Measurements from ENCODE around the gene NPSR1.
"Not testable (repeated sequence)": the region's sequence is repeated elsewhere in the genome, so short reads cannot be mapped to it uniquely, and the experiment has no call there.

NPSR1 gene, protein sequence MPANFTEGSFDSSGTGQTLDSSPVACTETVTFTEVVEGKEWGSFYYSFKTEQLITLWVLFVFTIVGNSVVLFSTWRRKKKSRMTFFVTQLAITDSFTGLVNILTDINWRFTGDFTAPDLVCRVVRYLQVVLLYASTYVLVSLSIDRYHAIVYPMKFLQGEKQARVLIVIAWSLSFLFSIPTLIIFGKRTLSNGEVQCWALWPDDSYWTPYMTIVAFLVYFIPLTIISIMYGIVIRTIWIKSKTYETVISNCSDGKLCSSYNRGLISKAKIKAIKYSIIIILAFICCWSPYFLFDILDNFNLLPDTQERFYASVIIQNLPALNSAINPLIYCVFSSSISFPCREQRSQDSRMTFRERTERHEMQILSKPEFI

GRCh38 chr7:34657632-34658268, at the start of gene NPSR1:
Gene NPSR1 (plus strand): TSS chr7:34658218. CDS start chr7:34658413, 195 bp downstream.
- no peak for DNase-seq

GRCh38 chr7:34612661-34613060, 45.4 kb upstream of the NPSR1 start:
- no peak for DNase-seq

- DNase-seq = no peak
Observed at GRCh38 chr7:34620425-34620824, 37.6 kb upstream of the NPSR1 start.

DNA sequence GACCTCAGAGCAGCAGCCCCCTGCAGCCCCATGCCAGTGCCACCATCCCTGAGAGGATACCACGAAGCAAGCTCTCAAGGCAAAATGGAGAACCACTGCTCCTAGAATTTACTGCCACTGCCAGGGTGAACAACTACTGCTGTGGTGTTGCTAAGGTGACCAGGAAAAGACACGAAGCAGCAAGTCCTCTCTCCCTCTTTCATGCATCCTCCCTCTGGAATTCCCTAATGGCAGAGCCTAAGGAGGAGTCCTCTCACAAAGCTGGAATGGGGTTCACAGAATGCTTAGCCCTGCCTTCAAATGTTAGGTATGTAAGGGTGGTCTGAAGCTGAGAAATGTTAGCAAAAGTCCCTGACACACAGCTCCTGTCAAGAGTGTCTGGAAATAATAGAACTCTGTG, 35.8 kb upstream of the NPSR1 start:
- DNase-seq = no peak

GRCh38 chr7:34622771-34623250, 35.2 kb upstream of the NPSR1 start:
- DNase-seq = no peak

- DNase-seq = not testable (repeated sequence)
Observed at GRCh38 chr7:34628618-34629017, 29.4 kb upstream of the NPSR1 start.

DNA sequence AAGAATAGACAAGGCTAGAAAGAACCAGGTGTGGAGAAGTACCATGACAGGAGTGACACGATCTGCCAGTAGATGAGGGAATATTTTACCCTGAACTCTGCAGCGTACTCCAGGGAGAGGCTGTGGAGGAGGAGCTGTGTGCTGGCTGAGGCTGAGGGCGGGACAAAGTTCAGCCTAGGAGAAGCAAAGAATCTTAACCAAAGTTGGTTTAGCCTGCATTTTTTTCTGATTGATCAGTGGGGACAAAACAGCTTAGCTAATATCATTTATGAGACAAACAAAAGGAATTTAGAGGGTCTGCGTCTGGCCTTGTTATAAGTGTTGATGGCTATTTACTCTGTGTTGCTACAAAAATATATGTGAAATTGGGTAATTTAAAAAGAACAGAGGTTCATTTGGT, 5.2 kb upstream of the NPSR1 start:
- DNase-seq = no peak

DNA sequence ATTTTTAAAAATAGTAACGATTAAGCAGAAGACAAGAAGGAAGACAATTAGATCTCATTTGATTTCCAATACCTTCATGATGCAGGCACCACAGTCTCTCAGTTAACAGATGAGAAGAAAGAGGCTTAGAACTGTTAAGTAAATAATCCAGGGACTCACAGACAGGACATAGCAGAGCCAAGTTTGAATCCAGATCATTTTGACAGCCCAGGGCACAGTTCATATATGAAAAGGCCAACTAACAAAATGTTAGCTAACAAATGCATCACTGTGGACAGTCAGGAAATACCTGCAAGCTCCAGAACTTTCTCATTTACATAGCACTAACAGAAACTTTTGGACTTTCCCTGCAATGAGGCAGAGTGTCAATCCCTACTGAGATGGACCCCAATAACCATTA, 4.2 kb upstream of the NPSR1 start:
- DNase-seq = no peak

- DNase-seq = no peak
Observed at GRCh38 chr7:34655384-34655783, 2.6 kb upstream of the NPSR1 start.

DNA sequence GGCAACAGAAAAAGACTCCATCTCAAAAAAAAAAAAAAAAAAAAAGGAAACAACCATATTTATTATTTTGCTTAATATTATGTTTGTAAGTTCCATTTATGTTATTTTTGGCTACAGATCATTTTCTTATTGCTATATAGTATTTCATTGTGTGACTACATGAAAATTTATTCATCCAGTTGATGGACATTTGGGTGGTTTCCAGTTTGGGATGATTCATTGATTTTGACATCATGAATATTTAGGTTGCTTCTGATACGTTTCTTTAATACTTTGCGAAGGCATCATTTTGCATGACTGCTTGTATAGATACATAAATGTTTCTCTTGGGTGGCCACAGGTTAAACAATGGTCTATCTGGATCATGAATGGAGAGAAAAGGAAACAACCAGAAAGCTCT, 2.0 kb upstream of the NPSR1 start:
- DNase-seq = no peak

DNA sequence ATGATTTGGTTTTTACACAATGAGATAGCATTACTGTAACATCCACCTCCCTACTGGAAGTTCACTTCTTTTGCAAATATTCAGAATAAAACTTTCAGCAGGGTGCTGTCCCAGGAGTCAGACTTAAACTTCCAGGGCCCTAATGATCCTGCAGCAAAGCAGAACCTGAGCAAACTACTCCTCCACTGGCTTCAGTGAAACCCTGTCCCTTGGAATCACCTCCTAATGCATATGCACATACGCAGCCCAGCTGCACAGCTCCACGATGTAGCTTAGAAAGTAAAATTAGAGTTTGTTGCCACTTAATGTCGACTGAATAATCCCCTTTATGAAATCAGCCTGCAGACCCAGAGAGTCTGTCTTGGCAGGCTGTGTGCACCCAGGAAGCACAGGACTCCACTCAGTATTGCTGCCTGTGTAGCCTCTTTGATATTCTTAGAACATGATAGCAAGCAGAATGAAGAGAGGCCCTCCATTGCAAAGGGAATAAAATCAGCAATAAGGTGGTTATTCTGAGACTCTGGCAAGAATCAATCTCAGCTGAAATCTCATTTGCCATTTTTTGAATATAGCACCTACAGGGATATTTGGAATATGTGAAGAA, 1.6 kb downstream of the NPSR1 start:
- no peak for DNase-seq

DNA sequence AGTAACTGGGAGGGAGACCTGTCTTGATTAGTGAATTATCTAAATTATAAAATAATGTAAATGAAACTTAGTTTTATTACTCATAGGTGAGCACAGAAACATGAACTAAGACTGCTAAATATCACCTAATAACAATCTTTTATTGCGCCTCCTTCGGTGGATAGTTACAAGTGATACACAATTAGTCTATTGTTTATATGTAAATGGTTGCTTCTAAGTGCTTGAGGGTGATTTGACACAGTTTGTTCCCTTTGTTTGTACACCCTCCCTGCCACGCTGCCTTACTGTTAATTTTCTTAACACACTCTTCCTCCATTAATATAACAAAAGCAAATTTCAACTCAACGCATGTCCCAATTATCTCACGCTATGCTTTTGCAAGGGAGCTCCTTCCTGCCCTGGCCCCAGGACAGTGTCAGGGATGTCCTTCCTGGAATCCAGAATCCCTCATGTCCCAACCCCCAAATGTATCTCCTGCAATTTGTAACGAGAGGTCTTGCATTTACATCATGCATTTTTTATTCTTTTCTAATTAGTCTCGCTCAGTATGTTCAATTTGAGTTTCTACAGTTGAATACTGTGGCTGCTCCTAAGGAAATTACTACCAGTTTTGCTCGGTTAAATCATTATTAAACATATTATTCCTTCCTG, 4.2 kb downstream of the NPSR1 start:
- DNase-seq = no peak

- DNase-seq = no peak
Observed at GRCh38 chr7:34664755-34665154, 6.7 kb downstream of the NPSR1 start.

- DNase-seq = no peak
Observed at GRCh38 chr7:34672430-34672829, 14.4 kb downstream of the NPSR1 start.

DNA sequence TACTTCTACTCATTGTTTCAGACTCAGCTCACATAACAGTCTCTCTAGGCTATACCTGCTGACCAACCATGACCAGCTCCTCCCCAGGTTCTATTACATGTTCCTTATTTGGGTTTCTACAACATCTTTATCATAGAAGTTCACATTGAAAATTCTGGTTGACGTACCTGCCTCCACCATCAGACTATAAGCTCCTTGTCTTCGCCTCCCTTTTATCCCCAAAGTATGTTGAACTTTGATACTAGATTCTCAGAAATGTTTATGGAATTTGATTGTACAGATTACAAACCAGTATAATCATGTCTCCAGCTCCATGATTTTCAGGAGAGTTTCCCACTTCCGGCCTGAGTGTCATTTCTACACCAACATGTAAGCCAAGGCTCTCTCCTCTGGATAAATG, 15.0 kb downstream of the NPSR1 start:
- no peak for DNase-seq

DNA sequence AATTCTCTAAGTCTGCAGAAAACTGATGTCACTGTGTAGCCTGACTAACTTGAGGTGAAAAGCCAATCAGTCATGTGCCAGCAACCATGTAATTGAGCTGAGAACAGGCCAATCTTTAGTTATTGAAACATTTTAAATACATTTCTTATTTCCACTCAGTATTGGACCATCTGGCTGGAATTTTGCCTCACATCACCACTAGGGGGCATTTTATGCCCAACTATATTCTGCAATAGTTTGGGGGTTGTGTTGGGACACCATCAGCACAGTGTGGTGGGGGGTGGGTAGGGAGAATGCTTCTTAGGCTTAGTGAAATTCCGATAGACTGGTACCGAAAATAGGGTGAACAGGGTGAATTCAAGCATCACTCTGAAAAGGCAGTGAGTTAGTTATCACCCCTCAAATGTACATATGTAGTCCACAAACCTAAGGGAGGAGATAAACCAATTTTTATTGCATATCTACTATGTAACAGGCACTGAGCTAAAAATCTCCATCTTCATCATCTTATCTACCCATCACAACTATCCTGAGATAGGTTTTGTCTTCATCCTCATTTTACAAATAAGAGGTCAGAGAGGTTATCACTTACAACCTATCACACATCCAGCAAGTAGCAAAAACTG, 17.8 kb downstream of the NPSR1 start:
- no peak for DNase-seq

DNA sequence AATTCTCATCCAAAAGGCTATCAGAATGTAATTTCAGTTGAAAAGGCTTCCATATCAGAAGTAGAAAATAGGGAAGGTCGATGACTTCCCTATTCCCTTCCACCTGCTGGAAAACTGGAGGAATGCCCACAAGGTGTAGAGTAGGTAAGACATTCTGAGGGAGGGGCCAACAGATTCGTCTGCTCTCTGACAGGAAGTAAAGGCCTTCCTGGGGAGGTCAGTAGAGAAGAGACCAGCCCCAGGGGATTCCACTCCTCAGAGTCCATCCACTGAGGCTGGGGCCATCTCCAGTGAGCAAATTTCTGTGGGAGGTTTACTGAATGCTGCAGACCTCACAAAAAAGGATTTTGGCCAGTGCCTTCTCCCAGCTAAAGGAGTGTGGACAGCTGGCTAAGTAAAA, 19.5 kb downstream of the NPSR1 start:
- no peak for DNase-seq

DNA sequence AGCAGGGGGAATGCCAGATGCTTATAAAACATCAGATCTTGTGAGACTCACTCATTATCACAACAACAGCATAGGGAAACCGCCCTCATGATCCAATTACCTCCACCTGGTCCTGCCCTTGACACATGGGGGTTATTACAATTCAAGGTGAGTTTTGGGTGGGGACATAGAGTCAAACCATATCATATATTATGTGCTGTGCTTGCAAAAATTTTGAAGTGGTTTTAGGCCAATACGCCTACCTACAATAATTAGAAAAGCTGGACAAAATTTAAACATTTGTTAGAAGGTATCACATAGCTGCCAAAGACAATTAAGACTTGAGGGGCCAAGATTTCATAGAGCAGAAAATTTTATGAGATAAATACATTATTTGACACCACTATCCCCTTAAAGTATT, 29.5 kb downstream of the NPSR1 start:
- DNase-seq = no peak

- DNase-seq = no peak
Observed at GRCh38 chr7:34696415-34696814, 38.4 kb downstream of the NPSR1 start.

DNA sequence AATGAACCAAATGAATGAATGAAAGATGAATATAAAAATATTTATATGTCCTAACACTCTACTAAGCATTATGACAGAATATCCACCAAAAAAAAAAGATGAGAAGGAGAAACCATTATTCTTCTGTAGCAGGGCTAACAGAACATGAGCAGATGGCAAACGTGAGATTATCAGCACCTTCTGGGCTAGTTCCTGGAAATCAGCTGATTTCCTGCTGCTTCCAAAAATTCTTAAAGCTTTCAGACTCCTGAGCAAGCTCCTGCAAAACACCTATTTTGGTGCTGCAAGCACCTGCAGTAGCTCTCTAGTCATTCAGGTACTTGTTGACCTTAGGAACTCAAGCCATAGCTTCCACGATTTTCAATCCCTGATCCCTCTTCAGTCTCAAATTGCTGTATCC, 51.8 kb downstream of the NPSR1 start:
- DNase-seq = no peak

GRCh38 chr7:34718867-34719266, 60.8 kb downstream of the NPSR1 start:
- no peak for DNase-seq

GRCh38 chr7:34719636-34720035, 61.6 kb downstream of the NPSR1 start:
- DNase-seq = no peak

- no peak for DNase-seq
Observed at GRCh38 chr7:34720289-34720688, 62.3 kb downstream of the NPSR1 start.

All from NCI-H2107 (cell line).